OCI-LY1 (cell line): ENCODE results near the gene CEP97.

Source experiments
- EZH2 ChIP-seq: fragments of 200-600 bp; sonication (generic), shearing (Covaris generic); IDR thresholded peaks from 2 replicates; pipeline ENCODE4 v1.8.0; 2017; ENCODE audit warnings: borderline replicate concordance, mixed run types, mild to moderate bottlenecking, antibody characterized with exemption, low read length, moderate library complexity, mixed read lengths
- TF ChIP-seq, protein P1 (sequence below): fragments of 200-600 bp; sonication (generic), shearing (Covaris generic); IDR thresholded peaks from 2 replicates; pipeline ENCODE4 v1.5.1; 2017; ENCODE audit warnings: mild to moderate bottlenecking, antibody characterized with exemption, low read length, moderate library complexity, mixed read lengths

GRCh38 chr3:101781166-101781565 lies 56.8 kb downstream of the CEP97 start:
- TF ChIP-seq, protein P1, sequence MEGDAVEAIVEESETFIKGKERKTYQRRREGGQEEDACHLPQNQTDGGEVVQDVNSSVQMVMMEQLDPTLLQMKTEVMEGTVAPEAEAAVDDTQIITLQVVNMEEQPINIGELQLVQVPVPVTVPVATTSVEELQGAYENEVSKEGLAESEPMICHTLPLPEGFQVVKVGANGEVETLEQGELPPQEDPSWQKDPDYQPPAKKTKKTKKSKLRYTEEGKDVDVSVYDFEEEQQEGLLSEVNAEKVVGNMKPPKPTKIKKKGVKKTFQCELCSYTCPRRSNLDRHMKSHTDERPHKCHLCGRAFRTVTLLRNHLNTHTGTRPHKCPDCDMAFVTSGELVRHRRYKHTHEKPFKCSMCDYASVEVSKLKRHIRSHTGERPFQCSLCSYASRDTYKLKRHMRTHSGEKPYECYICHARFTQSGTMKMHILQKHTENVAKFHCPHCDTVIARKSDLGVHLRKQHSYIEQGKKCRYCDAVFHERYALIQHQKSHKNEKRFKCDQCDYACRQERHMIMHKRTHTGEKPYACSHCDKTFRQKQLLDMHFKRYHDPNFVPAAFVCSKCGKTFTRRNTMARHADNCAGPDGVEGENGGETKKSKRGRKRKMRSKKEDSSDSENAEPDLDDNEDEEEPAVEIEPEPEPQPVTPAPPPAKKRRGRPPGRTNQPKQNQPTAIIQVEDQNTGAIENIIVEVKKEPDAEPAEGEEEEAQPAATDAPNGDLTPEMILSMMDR, result no peak
- no peak for TF ChIP-seq EZH2
